Measurements from ENCODE around the gene UBE2Z.

Gene UBE2Z

GRCh38 chr17:48903401-48903800 lies 4.8 kb upstream of the UBE2Z start:
- no peak for DNase-seq (ENCODE audit: extremely low spot score)
- ChIA-PET POLR2A (no interaction called here), CTCF (interaction anchor here (1.5 to 3.0 kb wide), 3 partner anchors 9 to 99 kb away, joined by 3 to 13 read pairs (median 4); no protein-coding TSS in a partner anchor)

GRCh38 chr17:48904428-48904827 lies 3.8 kb upstream of the UBE2Z start:
- no peak for TF ChIP-seq CTCF (IDR thresholded peaks at IDR 0.05; ENCODE audit: control extremely low read depth, extremely low read depth, low read depth, missing control alignments)
- no peak for DNase-seq (ENCODE audit: extremely low spot score)
- POLR2A ChIA-PET: interaction anchor here (0.7 kb wide), 1 partner anchor 117 kb away, joined by 8 read pairs; no protein-coding TSS in a partner anchor
- CTCF ChIA-PET: interaction anchor here (1.7 to 3.0 kb wide), 3 partner anchors 10 to 100 kb away, joined by 4 to 13 read pairs (median 6); no protein-coding TSS in a partner anchor

More at GRCh38 chr17:48903401-48903800, 4.8 kb upstream of the UBE2Z start:
- no peak for TF ChIP-seq CTCF (IDR thresholded peaks at IDR 0.05; ENCODE audit: control extremely low read depth, extremely low read depth, low read depth, missing control alignments)

- ChIA-PET POLR2A (interaction anchor here (0.5 kb wide), 1 partner anchor 21 kb away, joined by 3 read pairs; no protein-coding TSS in a partner anchor), CTCF (interaction anchor here (1.0 to 3.0 kb wide), 3 partner anchors 12 to 28 kb away, joined by 3 to 13 read pairs (median 6); no protein-coding TSS in a partner anchor)
- no peak for TF ChIP-seq CTCF (IDR thresholded peaks at IDR 0.05; ENCODE audit: control extremely low read depth, extremely low read depth, low read depth, missing control alignments)
- no peak for DNase-seq (ENCODE audit: extremely low spot score)
Observed at GRCh38 chr17:48905987-48906515, 2.2 kb upstream of the UBE2Z start.

GRCh38 chr17:48907713-48908046 lies 527 bp upstream of the UBE2Z start:
- no peak for DNase-seq (ENCODE audit: extremely low spot score)

GRCh38 chr17:48908853-48909394 lies 717 bp downstream of the UBE2Z start:
- DNase-seq (ENCODE audit: extremely low spot score): peak; percentile 87
- TF ChIP-seq CTCF (IDR thresholded peaks at IDR 0.05; ENCODE audit: control extremely low read depth, extremely low read depth, low read depth, missing control alignments): no peak
- ChIA-PET CTCF (interaction anchor here (1.1 to 2.9 kb wide), 6 partner anchors 15 to 127 kb away, joined by 3 to 17 read pairs (median 6); partner anchors contain the start of gene ATP5MC1), POLR2A (interaction anchor here (0.6 to 2.0 kb wide), 4 partner anchors 9 to 103 kb away, joined by 3 to 7 read pairs (median 6); partner anchors contain the start of gene ATP5MC1)

More at GRCh38 chr17:48907713-48908046, 527 bp upstream of the UBE2Z start:
- TF ChIP-seq CTCF (IDR thresholded peaks at IDR 0.05; ENCODE audit: control extremely low read depth, extremely low read depth, low read depth, missing control alignments): no peak
- CTCF ChIA-PET: interaction anchor here (1.3 to 2.9 kb wide), 5 partner anchors 14 to 128 kb away, joined by 4 to 17 read pairs (median 8); partner anchors contain the start of gene ATP5MC1
- POLR2A ChIA-PET: interaction anchor here (1.0 kb wide), 1 partner anchor 8 kb away, joined by 3 read pairs; no protein-coding TSS in a partner anchor

GRCh38 chr17:48909783-48910182 lies 1.6 kb downstream of the UBE2Z start:
- no peak for DNase-seq (ENCODE audit: extremely low spot score)
- ChIA-PET POLR2A (interaction anchor here (0.6 to 2.0 kb wide), 2 partner anchors 17 to 104 kb away, joined by 4 to 7 read pairs; partner anchors contain the start of gene ATP5MC1), CTCF (interaction anchor here (2.9 kb wide), 3 partner anchors 16 to 31 kb away, joined by 8 to 17 read pairs (median 9); partner anchors contain the start of gene ATP5MC1)

More at GRCh38 chr17:48909783-48910182, 1.6 kb downstream of the UBE2Z start:
- TF ChIP-seq CTCF (IDR thresholded peaks at IDR 0.05; ENCODE audit: control extremely low read depth, extremely low read depth, low read depth, missing control alignments): no peak

All from GM10248 (cell line).